Mesendoderm (in vitro differentiated cells): Measurements from ENCODE around the gene PDE10A.

Experiments used
- DNase-seq: peaks from one replicate; pipeline ENCODE4 v3.0.0; 2013
- H2AK5ac ChIP-seq: 2 replicates; pipeline ENCODE4 v1.6.1; 2013; ENCODE audit warnings: low read length, inconsistent platforms
- H2BK120ac ChIP-seq: 2 replicates; pipeline ENCODE4 v1.6.1; 2013; ENCODE audit warnings: low read depth, mild to moderate bottlenecking, low read length, moderate library complexity, mixed read lengths
- H2BK15ac ChIP-seq: replicated peaks from 2 replicates; pipeline ENCODE4 v1.6.1; 2013; ENCODE audit warnings: low read depth, mild to moderate bottlenecking, moderate library complexity
- H2BK5ac ChIP-seq: 2 replicates; pipeline ENCODE4 v1.6.1; 2013; ENCODE audit warnings: low read length, inconsistent platforms
- H3K18ac ChIP-seq: 2 replicates; pipeline ENCODE4 v1.6.1; 2013; ENCODE audit warnings: mild to moderate bottlenecking, low read length, mixed read lengths
- H3K23ac ChIP-seq: one replicate; pipeline ENCODE4 v1.6.1; 2013; ENCODE audit warnings: low read length
- H3K27ac ChIP-seq: 2 replicates; pipeline ENCODE4 v1.5.1; 2013; ENCODE audit warnings: low read depth, mild to moderate bottlenecking, inconsistent platforms, low read length, moderate library complexity
- H3K27me3 ChIP-seq: 2 replicates; pipeline ENCODE4 v1.6.1; 2013; ENCODE audit warnings: low read length, control low read depth, mild to moderate bottlenecking, inconsistent platforms; ENCODE audit not compliant: insufficient read depth, poor library complexity
- H3K36me3 ChIP-seq: 2 replicates; pipeline ENCODE4 v1.6.1; 2013; ENCODE audit warnings: low read length, inconsistent platforms; ENCODE audit not compliant: control insufficient read depth, insufficient read depth
- H3K4ac ChIP-seq: one replicate; pipeline ENCODE4 v1.6.1; 2013; ENCODE audit warnings: low read depth, mild to moderate bottlenecking, low read length, moderate library complexity
- H3K4me1 ChIP-seq: 2 replicates; pipeline ENCODE4 v1.6.1; 2013; ENCODE audit warnings: low read depth, low read length, inconsistent platforms; ENCODE audit not compliant: control insufficient read depth
- H3K4me2 ChIP-seq: 2 replicates; pipeline ENCODE4 v1.6.1; 2013; ENCODE audit warnings: low read length
- H3K4me3 ChIP-seq: 2 replicates; pipeline ENCODE4 v1.5.1; 2013; ENCODE audit warnings: mild to moderate bottlenecking, low read length
- H3K56ac ChIP-seq: one replicate; pipeline ENCODE4 v1.6.1; 2013; ENCODE audit warnings: low read length
- H3K79me1 ChIP-seq: 2 replicates; pipeline ENCODE4 v1.6.1; 2013; ENCODE audit warnings: low read length, inconsistent platforms
- H3K79me2 ChIP-seq: 2 replicates; pipeline ENCODE4 v1.6.1; 2013; ENCODE audit warnings: mild to moderate bottlenecking, low read length; ENCODE audit not compliant: control insufficient read depth, insufficient read depth
- H3K9ac ChIP-seq: 2 replicates; pipeline ENCODE4 v1.6.1; 2013; ENCODE audit warnings: low read length, inconsistent platforms
- H4K5ac ChIP-seq: one replicate; pipeline ENCODE4 v1.6.1; 2013; ENCODE audit warnings: low read length
- H4K8ac ChIP-seq: one replicate; pipeline ENCODE4 v1.6.1; 2013; ENCODE audit warnings: low read depth, mild to moderate bottlenecking, control low read depth, low read length, moderate library complexity
- WGBS: extraction: QIAGEN DNeasy Blood & Tissue Kit; methylation state at CpG from one replicate; pipeline ENCODE4 v1.1.7; 2013; ENCODE audit warnings: low lambda C conversion rate, missing lambda C conversion rate; ENCODE audit not compliant: insufficient coverage; ENCODE audit errors: extremely low coverage; 5-methylcytosine and 5-hydroxymethylcytosine counted together

PDE10A gene

DNA sequence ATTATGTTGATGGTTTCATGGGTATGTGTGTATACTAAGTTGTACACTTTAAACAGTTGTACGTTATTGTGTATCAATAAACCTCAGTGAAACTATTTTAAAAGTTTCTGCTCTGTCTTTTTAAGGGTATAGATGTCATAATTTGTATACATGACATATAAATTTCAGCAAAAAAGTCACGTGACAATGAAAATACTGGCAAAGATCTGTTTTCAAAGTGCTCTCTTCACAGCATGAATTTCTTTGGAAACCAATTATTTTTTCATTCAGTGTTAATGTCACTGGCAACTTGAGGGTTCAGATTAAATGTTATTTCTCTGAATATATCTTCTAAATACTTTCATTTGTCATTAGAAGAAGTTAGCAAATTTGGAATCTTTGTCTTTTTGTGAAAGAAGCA, 261.9 kb downstream of the PDE10A start:
- Histone ChIP-seq H2AK5ac (no peak overlapping the region), H4K5ac (no peak overlapping the region), H3K27me3 (no peaks in the 10 kb centered on the region), H3K4me2 (no peak overlapping the region), H2BK5ac (no peak overlapping the region), H2BK120ac (no peak overlapping the region), H3K18ac (no peak overlapping the region), H2BK15ac (no peak overlapping the region), H3K4me3 (no peak overlapping the region), H3K4me1 (no peaks in the 10 kb centered on the region), H3K4ac (no peak overlapping the region), H3K36me3 (no peaks in the 10 kb centered on the region), H3K79me1 (no peaks in the 10 kb centered on the region), H3K27ac (no peak overlapping the region), H3K9ac (no peak overlapping the region), H3K23ac (no peak overlapping the region), H4K8ac (no peak overlapping the region), H3K56ac (no peak overlapping the region), H3K79me2 (no peaks in the 10 kb centered on the region)
- WGBS, result no CpG with 5 or more reads among the region's 2 CpGs
- no peak for DNase-seq

DNA sequence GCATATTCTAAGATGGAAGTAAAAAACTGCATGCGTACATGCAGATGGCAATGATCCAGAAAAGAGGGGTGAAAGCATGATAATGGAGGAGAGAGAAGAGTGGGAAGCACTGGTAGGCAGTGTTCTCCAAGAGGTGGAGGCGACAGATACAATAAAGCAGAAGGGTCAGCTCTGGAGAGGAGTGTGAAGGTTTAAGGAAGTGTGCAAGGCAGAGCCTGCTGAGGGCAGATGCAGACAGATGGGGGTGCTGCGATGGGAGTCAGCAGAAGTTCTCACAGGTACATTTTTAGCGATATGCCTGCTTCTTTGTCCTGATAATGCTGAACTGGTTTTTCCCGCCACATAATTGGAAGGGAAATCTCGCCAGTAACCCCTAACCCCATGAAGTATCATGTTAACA, 272.6 kb downstream of the PDE10A start:
- H3K4me1 ChIP-seq, result no peaks in the 10 kb centered on the region
- H4K8ac ChIP-seq, result no peak overlapping the region
- no peak overlapping the region for H4K5ac ChIP-seq
- no peak overlapping the region for H3K23ac ChIP-seq
- no peak overlapping the region for H2AK5ac ChIP-seq
- H3K4ac ChIP-seq, result no peak overlapping the region
- WGBS, result no CpG with 5 or more reads among the region's 6 CpGs
- H2BK120ac ChIP-seq, result no peak overlapping the region
- H3K4me2 ChIP-seq, result no peak overlapping the region
- no peak overlapping the region for H3K4me3 ChIP-seq
- no peaks in the 10 kb centered on the region for H3K79me1 ChIP-seq
- no peak overlapping the region for H2BK15ac ChIP-seq
- H3K9ac ChIP-seq, result no peak overlapping the region
- H3K18ac ChIP-seq, result no peak overlapping the region
- H3K27me3 ChIP-seq, result no peaks in the 10 kb centered on the region
- no peaks in the 10 kb centered on the region for H3K36me3 ChIP-seq
- no peak overlapping the region for H3K56ac ChIP-seq
- no peak overlapping the region for H3K27ac ChIP-seq
- no peak overlapping the region for H2BK5ac ChIP-seq
- DNase-seq, result peak; percentile 4
- no peaks in the 10 kb centered on the region for H3K79me2 ChIP-seq

DNA sequence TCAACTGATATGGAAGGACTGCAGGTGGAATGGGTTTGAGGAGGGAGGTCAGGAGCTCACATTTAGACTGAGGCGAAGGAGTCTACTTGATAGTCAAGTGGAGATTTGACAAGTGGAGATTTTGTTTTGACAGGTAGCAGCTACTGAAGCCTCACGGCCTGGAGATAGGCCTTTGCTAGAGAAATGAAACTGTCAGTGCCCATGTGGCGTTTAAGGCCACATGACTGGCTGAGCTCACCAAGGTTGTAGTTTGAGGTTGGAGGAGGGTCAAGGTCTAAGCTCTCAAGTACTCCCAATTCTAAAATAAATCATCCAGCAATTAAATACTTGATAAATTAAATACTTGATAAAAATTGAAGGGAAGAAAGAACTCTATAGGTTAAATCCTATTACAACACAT, 273.5 kb downstream of the PDE10A start:
- no peak overlapping the region for H2BK15ac ChIP-seq
- no peak overlapping the region for H3K56ac ChIP-seq
- no peak overlapping the region for H3K4ac ChIP-seq
- H3K79me2 ChIP-seq, result no peaks in the 10 kb centered on the region
- no peaks in the 10 kb centered on the region for H3K4me1 ChIP-seq
- no CpG with 5 or more reads among the region's 3 CpGs for WGBS
- no peak overlapping the region for H3K4me2 ChIP-seq
- H3K79me1 ChIP-seq, result no peaks in the 10 kb centered on the region
- no peak overlapping the region for H2BK5ac ChIP-seq
- H3K27ac ChIP-seq, result no peak overlapping the region
- H4K5ac ChIP-seq, result no peak overlapping the region
- H3K23ac ChIP-seq, result no peak overlapping the region
- H3K9ac ChIP-seq, result no peak overlapping the region
- no peaks in the 10 kb centered on the region for H3K27me3 ChIP-seq
- H3K4me3 ChIP-seq, result no peak overlapping the region
- H2BK120ac ChIP-seq, result no peak overlapping the region
- no peak overlapping the region for H2AK5ac ChIP-seq
- H3K36me3 ChIP-seq, result no peaks in the 10 kb centered on the region
- H3K18ac ChIP-seq, result no peak overlapping the region
- no peak for DNase-seq
- H4K8ac ChIP-seq, result no peak overlapping the region

DNA sequence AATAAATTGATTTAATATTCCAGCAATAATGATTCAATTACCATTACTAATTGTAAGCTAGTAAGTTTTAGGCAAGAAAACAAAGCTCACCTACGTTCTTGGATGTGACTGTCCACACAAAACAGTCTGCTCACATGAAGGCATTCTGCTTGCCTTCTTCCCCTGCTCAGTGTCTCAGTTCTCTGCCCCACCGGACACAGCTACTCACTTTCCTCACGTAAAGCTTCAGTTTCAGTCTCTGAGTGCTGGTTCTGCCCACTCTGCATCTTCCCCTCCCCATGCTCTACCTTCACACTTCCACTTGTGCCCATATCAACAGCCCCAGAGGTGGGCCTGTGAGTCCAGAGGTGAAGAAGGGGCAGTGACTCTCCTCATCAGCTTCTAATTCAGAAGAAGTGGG, 279.7 kb downstream of the PDE10A start:
- no peak overlapping the region for H4K8ac ChIP-seq
- no peak overlapping the region for H3K4me2 ChIP-seq
- no peak overlapping the region for H3K23ac ChIP-seq
- H3K27ac ChIP-seq, result no peak overlapping the region
- H3K79me2 ChIP-seq, result no peaks in the 10 kb centered on the region
- H4K5ac ChIP-seq, result no peak overlapping the region
- H3K36me3 ChIP-seq, result no peaks in the 10 kb centered on the region
- no peak overlapping the region for H3K4ac ChIP-seq
- no peaks in the 10 kb centered on the region for H3K4me1 ChIP-seq
- no peak overlapping the region for H3K9ac ChIP-seq
- H3K27me3 ChIP-seq, result no peaks in the 10 kb centered on the region
- H2AK5ac ChIP-seq, result no peak overlapping the region
- WGBS, result no CpG with 5 or more reads among the region's 3 CpGs
- H3K79me1 ChIP-seq, result no peaks in the 10 kb centered on the region
- no peak overlapping the region for H3K56ac ChIP-seq
- H2BK5ac ChIP-seq, result no peak overlapping the region
- no peak for DNase-seq
- no peak overlapping the region for H2BK120ac ChIP-seq
- H3K4me3 ChIP-seq, result no peak overlapping the region
- no peak overlapping the region for H3K18ac ChIP-seq
- no peak overlapping the region for H2BK15ac ChIP-seq

DNA sequence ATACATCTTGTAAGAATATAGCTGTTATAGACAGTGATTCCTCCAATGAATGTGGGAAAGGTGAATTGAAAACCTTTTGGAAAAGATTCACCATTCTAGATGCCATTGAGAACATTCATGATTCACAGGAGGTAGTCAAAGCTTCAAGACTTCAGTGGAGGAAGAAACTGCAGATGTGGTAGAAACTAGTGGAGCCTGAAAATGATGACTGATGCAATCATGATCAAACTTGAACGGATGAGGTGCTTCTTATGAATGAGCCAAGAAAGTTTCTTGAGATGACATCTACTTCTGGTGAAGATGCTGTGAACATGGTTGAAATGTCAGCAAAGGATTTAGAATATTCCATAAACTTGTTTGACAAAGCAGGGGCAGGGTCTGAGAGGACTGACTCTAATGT, 286.9 kb downstream of the PDE10A start:
- H3K4me2 ChIP-seq, result no peak overlapping the region
- H3K23ac ChIP-seq, result no peak overlapping the region
- no peaks in the 10 kb centered on the region for H3K36me3 ChIP-seq
- DNase-seq, result no peak
- H2AK5ac ChIP-seq, result no peak overlapping the region
- H3K18ac ChIP-seq, result no peak overlapping the region
- no peaks in the 10 kb centered on the region for H3K79me1 ChIP-seq
- H4K8ac ChIP-seq, result no peak overlapping the region
- no peaks in the 10 kb centered on the region for H3K79me2 ChIP-seq
- H3K27me3 ChIP-seq, result no peaks in the 10 kb centered on the region
- H3K27ac ChIP-seq, result no peak overlapping the region
- no CpG with 5 or more reads among the region's 1 CpG for WGBS
- H2BK15ac ChIP-seq, result no peak overlapping the region
- no peak overlapping the region for H3K56ac ChIP-seq
- no peak overlapping the region for H3K4me3 ChIP-seq
- H3K9ac ChIP-seq, result no peak overlapping the region
- no peak overlapping the region for H3K4ac ChIP-seq
- no peak overlapping the region for H2BK120ac ChIP-seq
- no peak overlapping the region for H2BK5ac ChIP-seq
- H3K4me1 ChIP-seq, result no peaks in the 10 kb centered on the region
- H4K5ac ChIP-seq, result no peak overlapping the region

DNA sequence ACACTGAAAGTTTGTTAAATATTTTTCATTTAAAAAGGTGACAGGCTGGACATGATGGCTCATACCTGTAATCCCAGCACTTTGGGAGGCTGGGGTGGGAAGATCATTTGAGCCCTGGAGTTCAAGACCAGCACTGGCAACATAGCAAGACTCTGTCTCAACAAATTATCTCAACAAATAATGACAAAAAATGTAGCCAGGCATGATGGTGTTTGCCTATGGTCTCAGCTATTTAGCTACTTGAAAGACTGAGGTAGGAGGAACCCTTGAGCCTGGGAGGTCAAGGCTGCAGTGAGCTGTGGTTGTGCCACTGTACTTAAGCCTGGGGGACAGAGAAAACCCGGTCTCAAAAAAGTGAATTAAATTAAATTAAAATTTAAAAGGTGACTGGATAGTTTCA, 297.7 kb downstream of the PDE10A start:
- no peak overlapping the region for H2BK120ac ChIP-seq
- no peaks in the 10 kb centered on the region for H3K4me1 ChIP-seq
- H3K79me1 ChIP-seq, result no peaks in the 10 kb centered on the region
- DNase-seq, result no peak
- no peak overlapping the region for H4K5ac ChIP-seq
- no peaks in the 10 kb centered on the region for H3K36me3 ChIP-seq
- H3K4me2 ChIP-seq, result no peak overlapping the region
- no peak overlapping the region for H3K4ac ChIP-seq
- no peak overlapping the region for H3K56ac ChIP-seq
- H4K8ac ChIP-seq, result no peak overlapping the region
- H3K4me3 ChIP-seq, result no peak overlapping the region
- H3K79me2 ChIP-seq, result no peaks in the 10 kb centered on the region
- no peak overlapping the region for H3K27ac ChIP-seq
- H2AK5ac ChIP-seq, result no peak overlapping the region
- WGBS, result no CpG with 5 or more reads among the region's 1 CpG
- no peak overlapping the region for H2BK15ac ChIP-seq
- no peak overlapping the region for H3K18ac ChIP-seq
- H2BK5ac ChIP-seq, result no peak overlapping the region
- no peak overlapping the region for H3K9ac ChIP-seq
- H3K23ac ChIP-seq, result no peak overlapping the region
- H3K27me3 ChIP-seq, result no peaks in the 10 kb centered on the region
